Kidney (tissue), 14 donors: ENCODE measurements around the gene BRI3BP. TPM values are rescaled to one million over a fixed set of nuclear protein-coding genes. Genes with fewer than 3 reads are reported as not detected.
A peak's percentile ranks its signal among the peaks of the same experiment; 100 is the strongest.

ENCODE experiments used
- DNase-seq, 5 donors: peaks; one replicate each; pipeline ENCODE4 v3.0.0-alpha.2; 2013 to 2020
- FAIRE-seq: peaks from 2 replicates; lab custom pipeline; 2012; peaks lifted over from hg19 to GRCh38; lab: Jason Lieb, UNC
- H3K27ac ChIP-seq, 2 donors: one replicate each; pipeline ENCODE4 v1.7.0; 2013; ENCODE audit warnings: low read depth in 2 of 2, low read length in 2 of 2, inconsistent platforms in 1 of 2
- H3K27me3 ChIP-seq: one replicate; pipeline ENCODE4 v1.7.1; 2013; ENCODE audit warnings: low read length, inconsistent platforms; ENCODE audit not compliant: control insufficient read depth, insufficient read depth
- H3K36me3 ChIP-seq, 3 donors: one replicate each; pipeline versions ENCODE4 v1.7.0 to v1.7.1; 2013; ENCODE audit warnings: low read length in 3 of 3, control low read depth in 1 of 3, inconsistent platforms in 1 of 3; ENCODE audit not compliant: insufficient read depth in 3 of 3, control insufficient read depth in 2 of 3
- H3K4me1 ChIP-seq, 3 donors: one replicate each; pipeline versions ENCODE4 v1.7.0 to v1.7.1; 2013; ENCODE audit warnings: low read length in 3 of 3, inconsistent platforms in 1 of 3, low read depth in 1 of 3; ENCODE audit not compliant: control insufficient read depth in 2 of 3, insufficient read depth in 2 of 3
- H3K4me3 ChIP-seq, 3 donors: one replicate each; pipeline versions ENCODE4 v1.7.0 to v1.8.1; 2013; ENCODE audit warnings: low read length in 3 of 3, control low read depth in 1 of 3, inconsistent platforms in 1 of 3
- H3K9ac ChIP-seq, 3 donors: one replicate each; pipeline versions ENCODE4 v1.7.0 to v1.7.1; 2013; ENCODE audit warnings: low read length in 3 of 3, control low read depth in 1 of 3, inconsistent platforms in 1 of 3
- H3K9me3 ChIP-seq, 3 donors: one replicate each; pipeline versions ENCODE4 v1.7.0 to v1.7.1; 2013; ENCODE audit warnings: low read length in 3 of 3, control low read depth in 1 of 3, inconsistent platforms in 1 of 3; ENCODE audit not compliant: control insufficient read depth in 2 of 3, insufficient read depth in 1 of 3
- intact Hi-C: fragments of 100-400 bp; cut with DNase I; formaldehyde crosslinking; loops from one replicate; pipeline ENCODE4 v1.11.1; 2022
- polyA plus RNA-seq: library from polyadenylated mRNA; stranded (reverse); fragments of 350-450 nt; fragmentation: Illumina TruSeq; extraction: RNeasy Lipid Tissue Mini Kit (QIAGEN cat#74804); gene quantifications from one replicate; pipeline ENCODE4 v1.2.3, GENCODE V29; 2014; ENCODE audit warnings: low read depth, low replicate concordance; ENCODE audit not compliant: insufficient read depth
- total RNA-seq: library from RNA; stranded (reverse); fragmentation: NEBNext Ultra II Directional; extraction: Animal tissue kit (Norgen Biotek cat#: 25700); gene quantifications from one replicate; pipeline ENCODE4 v1.2.1, GENCODE V29; 2021
- TF ChIP-seq, protein P1 (sequence below): IDR thresholded peaks from 3 replicates; pipeline ENCODE4 v1.5.1; 2012; ENCODE audit warnings: mild to moderate bottlenecking, moderate library complexity, borderline replicate concordance; ENCODE audit not compliant: insufficient read depth; ENCODE audit errors: extremely low read depth
- donor health status: control.
- donor health status: control.
- donor health status: control.
- donor health status: control.
- donor health status: control.
- donor health status: DM: yes; HTN: yes; CAD: no.
- donor health status: Normal renal cell carcinoma (clear cell type).

Gene BRI3BP
- total and polyA plus RNA-seq, 2 donors from 2014 or later = 6.8 to 8.8 TPM

- Histone ChIP-seq H3K27me3 (no peaks in the 10 kb centered on the region), H3K9ac (no peak overlapping the region), H3K36me3 (peaks cover 0 to 3% (median 2%) of the 10 kb centered on the region in 3 donors), H3K4me3 (no peak overlapping the region), H3K9me3 (no peaks in the 10 kb centered on the region), H3K27ac (peak overlapping the region; percentile 8 to 43), H3K4me1 (no peaks in the 10 kb centered on the region)
- TF ChIP-seq, protein P1, sequence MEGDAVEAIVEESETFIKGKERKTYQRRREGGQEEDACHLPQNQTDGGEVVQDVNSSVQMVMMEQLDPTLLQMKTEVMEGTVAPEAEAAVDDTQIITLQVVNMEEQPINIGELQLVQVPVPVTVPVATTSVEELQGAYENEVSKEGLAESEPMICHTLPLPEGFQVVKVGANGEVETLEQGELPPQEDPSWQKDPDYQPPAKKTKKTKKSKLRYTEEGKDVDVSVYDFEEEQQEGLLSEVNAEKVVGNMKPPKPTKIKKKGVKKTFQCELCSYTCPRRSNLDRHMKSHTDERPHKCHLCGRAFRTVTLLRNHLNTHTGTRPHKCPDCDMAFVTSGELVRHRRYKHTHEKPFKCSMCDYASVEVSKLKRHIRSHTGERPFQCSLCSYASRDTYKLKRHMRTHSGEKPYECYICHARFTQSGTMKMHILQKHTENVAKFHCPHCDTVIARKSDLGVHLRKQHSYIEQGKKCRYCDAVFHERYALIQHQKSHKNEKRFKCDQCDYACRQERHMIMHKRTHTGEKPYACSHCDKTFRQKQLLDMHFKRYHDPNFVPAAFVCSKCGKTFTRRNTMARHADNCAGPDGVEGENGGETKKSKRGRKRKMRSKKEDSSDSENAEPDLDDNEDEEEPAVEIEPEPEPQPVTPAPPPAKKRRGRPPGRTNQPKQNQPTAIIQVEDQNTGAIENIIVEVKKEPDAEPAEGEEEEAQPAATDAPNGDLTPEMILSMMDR = no peak
- FAIRE-seq (no peak), DNase-seq (peak in 1 of 5 donors; percentile 12)
- intact Hi-C loops = no loop called here
Measured at GRCh38 chr12:124947561-124948398, 45.7 kb upstream of the BRI3BP start.

DNA sequence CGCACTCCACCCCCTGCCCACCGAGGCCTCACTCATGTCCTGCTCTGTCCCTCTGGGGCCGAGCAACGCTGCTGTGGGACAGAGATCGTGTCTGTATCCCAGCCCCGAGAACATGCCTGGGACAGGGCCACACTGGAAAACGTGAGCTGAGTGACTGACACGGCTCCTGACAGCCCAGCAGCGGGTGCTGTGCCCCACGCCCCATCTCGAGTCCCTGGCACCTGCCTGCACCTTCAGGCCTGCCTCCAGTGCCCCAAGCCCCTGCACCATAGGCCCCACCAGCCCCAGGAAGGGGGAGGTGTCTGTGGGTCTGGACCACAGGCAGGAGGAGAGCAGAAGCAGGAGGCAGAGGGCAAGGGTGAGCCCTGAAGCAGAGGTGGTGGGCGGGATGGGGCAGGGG, 44.4 kb upstream of the BRI3BP start:
- intact Hi-C loops = no loop called here
- H3K27ac ChIP-seq = no peak overlapping the region
- no peak overlapping the region for H3K4me3 ChIP-seq
- no peaks in the 10 kb centered on the region for H3K4me1 ChIP-seq
- H3K36me3 ChIP-seq = peaks cover 0 to 3% (median 2%) of the 10 kb centered on the region in 3 donors
- no peaks in the 10 kb centered on the region for H3K9me3 ChIP-seq
- DNase-seq (no peak), FAIRE-seq (no peak)
- TF ChIP-seq, protein P1 = no peak
- H3K27me3 ChIP-seq = no peaks in the 10 kb centered on the region
- no peak overlapping the region for H3K9ac ChIP-seq

DNA sequence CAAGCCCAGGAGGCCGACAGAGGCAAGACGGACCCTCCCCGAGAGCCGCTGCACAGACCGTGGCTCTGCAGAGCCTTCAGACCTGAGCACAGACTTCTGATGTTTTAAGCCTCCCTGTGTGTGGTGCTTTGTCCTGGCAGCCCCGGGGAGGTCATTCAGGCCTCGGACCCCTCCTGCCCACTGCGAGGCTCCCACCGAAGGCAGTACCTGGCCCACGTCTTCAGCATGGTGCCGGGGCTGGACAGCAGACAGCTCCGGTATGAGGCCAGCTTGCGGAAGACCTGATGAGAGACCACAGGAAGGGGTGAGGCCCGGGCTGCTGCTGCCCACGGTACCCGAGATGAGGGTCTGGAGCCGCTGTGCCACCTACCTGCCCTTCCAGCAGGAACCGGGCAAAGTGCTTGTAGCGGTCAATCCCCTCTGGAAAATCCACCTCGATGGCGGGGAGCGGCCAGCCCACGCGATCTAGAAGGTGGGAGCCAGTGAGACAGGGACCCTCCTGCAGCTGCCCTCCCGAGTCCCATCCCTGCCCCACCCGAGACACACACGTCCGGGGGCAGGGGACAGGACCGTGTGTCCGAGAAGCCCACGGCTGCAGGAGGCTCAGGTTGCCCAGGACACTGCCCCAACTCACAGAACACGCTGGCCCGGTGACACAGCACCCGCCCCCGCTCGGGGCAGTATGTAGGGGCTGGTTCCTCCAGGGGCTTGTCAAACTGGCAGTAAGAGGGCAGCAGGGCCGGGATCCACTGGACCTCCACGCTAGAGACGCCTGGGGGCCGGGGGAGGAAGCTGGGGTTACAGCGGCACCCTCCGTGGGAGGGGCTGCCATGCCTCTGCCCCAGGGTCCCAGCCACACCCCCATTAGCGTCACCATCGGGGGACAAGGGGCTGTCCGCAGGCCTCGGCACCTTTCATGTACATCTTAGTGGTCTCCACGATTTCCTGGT, 43.4 kb upstream of the BRI3BP start:
- H3K4me3 ChIP-seq = no peak overlapping the region
- H3K27ac ChIP-seq = no peak overlapping the region
- no peak overlapping the region for H3K9ac ChIP-seq
- H3K4me1 ChIP-seq = no peaks in the 10 kb centered on the region
- H3K9me3 ChIP-seq = no peaks in the 10 kb centered on the region
- TF ChIP-seq, protein P1 = no peak
- H3K27me3 ChIP-seq = no peaks in the 10 kb centered on the region
- FAIRE-seq = no peak
- no peak for DNase-seq
- intact Hi-C loops = no loop called here
- H3K36me3 ChIP-seq = peaks cover 0 to 3% (median 2%) of the 10 kb centered on the region in 3 donors
